Karpas-422 (cell line): ENCODE measurements around the gene RPRML. TPM values are rescaled to one million over a fixed set of nuclear protein-coding genes. Genes with fewer than 3 reads are reported as not detected.

ENCODE experiments used
- DNase-seq: peaks from one replicate; pipeline ENCODE4 v3.0.0-alpha.2; 2015
- H2AFZ ChIP-seq: fragments of 200-600 bp; sonication (generic); 2 replicates; pipeline ENCODE4 v1.6.1; 2014; ENCODE audit warnings: antibody characterized with exemption, low read length, mixed read lengths
- H3K27ac ChIP-seq: fragments of 200-600 bp; sonication (generic); 2 replicates; pipeline ENCODE4 v1.5.1; 2014; ENCODE audit warnings: mild to moderate bottlenecking, low read length, moderate library complexity
- H3K27me3 ChIP-seq: fragments of 200-600 bp; sonication (generic); 2 replicates; pipeline ENCODE4 v1.6.1; 2014; ENCODE audit warnings: low read length, mixed read lengths
- H3K36me3 ChIP-seq: fragments of 200-600 bp; sonication (generic); 2 replicates; pipeline ENCODE4 v1.6.1; 2014; ENCODE audit warnings: low read length, mixed read lengths; ENCODE audit not compliant: insufficient read depth
- H3K4me1 ChIP-seq: fragments of 200-600 bp; sonication (generic); 2 replicates; pipeline ENCODE4 v1.6.1; 2014; ENCODE audit warnings: mild to moderate bottlenecking, low read length, mixed read lengths
- H3K4me2 ChIP-seq: fragments of 200-600 bp; sonication (generic); 2 replicates; pipeline ENCODE4 v1.6.1; 2014; ENCODE audit warnings: low read length, low read depth, mild to moderate bottlenecking; ENCODE audit not compliant: poor library complexity, severe bottlenecking
- H3K4me3 ChIP-seq: fragments of 200-600 bp; sonication (generic); 2 replicates; pipeline ENCODE4 v1.5.1; 2014; ENCODE audit warnings: mild to moderate bottlenecking, antibody characterized with exemption, low read length, mixed read lengths
- H3K79me2 ChIP-seq: fragments of 200-600 bp; sonication (generic); 2 replicates; pipeline ENCODE4 v1.6.1; 2014; ENCODE audit warnings: mild to moderate bottlenecking, low read length, mixed read lengths
- H3K9ac ChIP-seq: fragments of 200-600 bp; sonication (generic); 2 replicates; pipeline ENCODE4 v1.6.0; 2014; ENCODE audit warnings: low read length
- H3K9me2 ChIP-seq: fragments of 200-600 bp; sonication (generic), shearing (Covaris generic); replicated peaks from 2 replicates; pipeline ENCODE4 v1.6.0; 2014; ENCODE audit warnings: mild to moderate bottlenecking, low read length, moderate library complexity; ENCODE audit not compliant: insufficient read depth
- H3K9me3 ChIP-seq: fragments of 300-700, 200-600 bp; sonication (generic); 2 replicates; pipeline ENCODE4 v1.6.1; 2014; ENCODE audit warnings: low read length, mixed read lengths
- H4K20me1 ChIP-seq: fragments of 200-600 bp; sonication (generic); 2 replicates; pipeline ENCODE4 v1.6.1; 2014; ENCODE audit warnings: mild to moderate bottlenecking, antibody characterized with exemption, low read length, low read depth; ENCODE audit not compliant: insufficient read depth
- total RNA-seq: library from RNA; depleted of rRNA; stranded (reverse); fragments of >200 nt; shearing (Covaris generic); gene quantifications from 2 replicates; pipeline ENCODE4 v1.2.3, GENCODE V29; 2014; ENCODE audit warnings: low replicate concordance

RPRML gene
- total RNA-seq, 1 experiment from 2014 or later: not detected

DNA sequence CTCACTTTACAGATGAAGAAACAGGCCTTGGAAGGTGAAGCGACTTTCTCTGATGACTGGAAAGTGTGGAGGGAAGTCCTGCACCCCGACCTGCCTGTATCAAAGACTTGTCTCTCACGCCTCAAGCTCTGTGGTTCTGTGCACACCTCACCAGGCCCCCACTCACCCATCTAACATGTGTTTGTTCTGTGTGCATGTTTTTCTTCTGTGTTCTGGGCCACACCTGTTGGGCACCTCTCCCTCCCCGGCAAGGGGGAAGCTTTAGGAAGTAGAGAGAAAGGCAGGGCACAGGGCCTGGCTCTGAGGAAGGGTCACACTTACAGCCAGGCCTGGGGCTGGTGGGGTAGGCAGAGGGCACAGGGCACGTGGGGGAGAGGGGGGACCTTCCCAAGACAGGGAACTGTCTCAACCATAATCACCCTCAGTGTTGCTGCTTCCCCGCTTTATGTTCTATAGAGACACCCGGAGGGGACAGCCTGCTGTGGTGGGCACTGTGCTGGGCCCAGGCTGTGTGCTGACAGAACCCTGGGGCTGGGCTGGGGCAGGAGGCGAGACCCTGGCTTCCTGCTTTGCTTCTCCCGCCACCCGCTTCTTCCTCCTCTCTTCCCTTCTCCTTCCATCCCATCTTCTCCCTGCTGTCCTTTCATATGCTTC, 7.3 kb downstream of the RPRML start:
- Histone ChIP-seq H3K27ac (no peak overlapping the region), H3K9me2 (no peaks in the 10 kb centered on the region), H3K27me3 (no peaks in the 10 kb centered on the region), H3K4me1 (no peaks in the 10 kb centered on the region), H3K4me2 (no peak overlapping the region), H2AFZ (no peak overlapping the region), H3K36me3 (no peaks in the 10 kb centered on the region), H4K20me1 (no peaks in the 10 kb centered on the region), H3K4me3 (no peak overlapping the region), H3K9me3 (no peaks in the 10 kb centered on the region), H3K9ac (no peak overlapping the region), H3K79me2 (no peaks in the 10 kb centered on the region)
- no peak for DNase-seq

DNA sequence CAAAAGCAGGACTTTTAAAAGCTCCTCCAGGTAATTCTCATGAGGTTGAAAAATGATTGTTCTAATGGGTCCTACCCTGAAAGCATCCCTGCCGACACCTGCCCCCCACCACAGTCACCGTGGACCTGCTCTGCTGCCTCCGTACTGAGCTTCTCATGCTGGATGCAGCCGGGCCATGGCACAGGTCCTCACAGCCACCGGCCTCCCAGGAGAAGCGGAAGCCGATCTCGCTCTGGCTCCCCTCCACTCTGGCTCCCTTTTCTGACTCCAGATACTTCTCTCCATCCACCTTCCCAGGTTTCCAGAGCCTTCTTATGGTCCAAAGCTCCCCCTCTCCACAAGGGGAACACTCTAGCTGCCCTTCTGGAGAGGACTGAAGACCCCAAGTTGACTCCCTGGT, 10.2 kb downstream of the RPRML start:
- no peak overlapping the region for H2AFZ ChIP-seq
- no peak for DNase-seq
- H3K36me3 ChIP-seq: no peaks in the 10 kb centered on the region
- H3K4me3 ChIP-seq: no peak overlapping the region
- H4K20me1 ChIP-seq: no peaks in the 10 kb centered on the region
- no peak overlapping the region for H3K27ac ChIP-seq
- no peaks in the 10 kb centered on the region for H3K4me1 ChIP-seq
- no peak overlapping the region for H3K9ac ChIP-seq
- no peaks in the 10 kb centered on the region for H3K27me3 ChIP-seq
- no peaks in the 10 kb centered on the region for H3K79me2 ChIP-seq
- H3K9me3 ChIP-seq: no peaks in the 10 kb centered on the region
- H3K9me2 ChIP-seq: no peaks in the 10 kb centered on the region
- no peak overlapping the region for H3K4me2 ChIP-seq

DNA sequence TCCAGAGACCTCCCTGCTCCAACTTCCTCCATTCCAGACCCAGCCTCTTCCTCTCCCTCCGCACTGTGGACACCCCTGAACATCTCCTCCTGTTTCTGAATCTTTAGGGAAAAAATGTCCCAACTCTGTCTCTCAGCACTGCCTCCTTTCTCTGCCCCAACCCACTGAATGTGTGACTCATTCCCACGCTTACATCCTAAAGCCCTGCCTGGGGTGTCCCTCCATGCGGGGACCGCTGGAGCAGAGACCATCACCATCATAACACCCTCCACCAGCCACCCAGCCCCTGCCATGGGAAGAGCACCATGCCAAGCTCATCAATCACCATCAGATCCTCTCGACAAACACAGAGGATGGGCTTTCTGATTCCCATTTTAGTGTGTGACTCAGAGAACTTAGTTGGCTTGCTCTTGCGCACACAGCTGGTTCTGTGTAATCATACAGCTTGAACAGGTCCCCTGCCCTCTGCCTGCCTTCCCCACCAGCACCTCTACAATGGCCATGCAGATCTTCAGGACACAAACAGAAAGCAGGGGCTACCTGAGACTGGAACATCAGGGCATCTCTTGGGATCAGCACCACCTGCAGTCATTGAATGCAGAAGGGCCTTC, 10.7 kb downstream of the RPRML start:
- H3K79me2 ChIP-seq: no peaks in the 10 kb centered on the region
- H4K20me1 ChIP-seq: no peaks in the 10 kb centered on the region
- H3K4me2 ChIP-seq: no peak overlapping the region
- H3K36me3 ChIP-seq: no peaks in the 10 kb centered on the region
- H3K27me3 ChIP-seq: no peaks in the 10 kb centered on the region
- no peaks in the 10 kb centered on the region for H3K9me2 ChIP-seq
- no peak overlapping the region for H3K4me3 ChIP-seq
- H3K27ac ChIP-seq: no peak overlapping the region
- DNase-seq: no peak
- no peaks in the 10 kb centered on the region for H3K9me3 ChIP-seq
- H3K4me1 ChIP-seq: no peaks in the 10 kb centered on the region
- H2AFZ ChIP-seq: no peak overlapping the region
- H3K9ac ChIP-seq: no peak overlapping the region

DNA sequence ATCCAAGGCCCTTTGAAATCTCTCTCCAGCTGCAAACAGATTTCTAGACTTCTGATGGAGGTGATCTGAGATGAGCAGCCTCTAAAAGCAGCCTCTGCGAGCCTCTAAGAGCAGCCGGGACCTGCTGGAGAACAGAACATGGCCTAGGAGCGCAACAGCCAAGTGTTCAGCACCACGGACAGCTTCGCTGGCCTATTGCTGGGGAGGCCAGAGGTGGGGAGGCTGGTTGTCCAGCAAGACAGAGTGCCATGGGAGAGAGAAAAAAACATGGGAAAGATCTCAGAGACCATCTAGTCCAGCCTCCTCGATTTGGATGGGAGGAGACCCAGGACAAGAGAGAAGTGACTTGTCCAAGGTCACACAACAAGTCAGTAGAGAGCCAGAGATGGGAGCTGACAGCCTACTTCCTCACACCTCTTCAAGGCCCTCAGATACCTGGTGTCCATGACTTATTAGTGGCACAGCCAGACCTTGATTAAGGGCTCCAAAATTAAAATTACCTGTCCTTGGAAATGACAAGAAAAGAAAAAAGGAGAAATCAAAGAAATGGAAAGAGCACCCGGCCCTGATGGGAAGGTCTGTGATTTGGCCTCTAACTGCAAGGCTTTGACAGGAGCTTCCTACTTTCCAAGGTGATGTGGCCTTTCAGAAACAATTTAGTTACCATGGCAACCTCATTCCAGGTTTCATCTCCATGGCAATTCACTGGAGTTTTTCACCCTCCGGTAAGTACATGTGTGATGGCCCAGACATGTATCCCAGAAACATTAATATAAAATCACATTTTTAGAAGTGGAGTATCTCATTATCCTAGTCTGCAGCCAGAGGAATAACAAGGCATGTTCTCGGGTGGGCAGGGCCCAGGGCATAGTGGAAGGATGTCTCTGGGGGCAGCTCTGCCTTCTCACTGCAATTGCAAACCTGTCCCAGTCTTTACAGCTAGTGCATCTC, 14.5 kb downstream of the RPRML start:
- Histone ChIP-seq H3K27ac (no peak overlapping the region), H3K4me1 (no peaks in the 10 kb centered on the region), H3K27me3 (no peaks in the 10 kb centered on the region), H2AFZ (no peak overlapping the region), H4K20me1 (no peaks in the 10 kb centered on the region), H3K9ac (no peak overlapping the region), H3K36me3 (no peaks in the 10 kb centered on the region), H3K4me2 (no peak overlapping the region), H3K4me3 (no peak overlapping the region), H3K9me3 (no peaks in the 10 kb centered on the region), H3K79me2 (no peaks in the 10 kb centered on the region), H3K9me2 (no peaks in the 10 kb centered on the region)
- DNase-seq: peak; percentile 55

DNA sequence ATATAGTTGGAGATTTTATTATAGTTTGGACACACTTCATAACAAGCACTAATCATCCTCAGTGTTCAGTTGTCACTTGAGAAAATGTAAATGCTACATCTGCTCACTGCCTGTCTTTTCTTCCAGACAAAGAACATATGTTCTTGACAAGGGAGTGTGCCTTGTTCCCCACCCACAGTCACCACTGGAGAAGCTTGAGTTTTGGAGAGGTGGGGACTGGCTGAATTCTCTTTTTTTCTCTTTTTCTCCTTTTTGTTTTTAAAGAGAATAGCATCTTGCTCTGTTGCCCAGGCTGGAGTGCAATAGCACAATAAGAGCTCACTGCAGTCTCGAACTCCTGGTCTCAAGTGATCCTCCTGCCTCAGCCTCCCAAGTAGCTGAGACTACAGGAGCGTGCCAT, 15.5 kb downstream of the RPRML start:
- Histone ChIP-seq H3K27me3 (no peaks in the 10 kb centered on the region), H2AFZ (no peak overlapping the region), H4K20me1 (no peaks in the 10 kb centered on the region), H3K79me2 (no peaks in the 10 kb centered on the region), H3K4me1 (no peaks in the 10 kb centered on the region), H3K27ac (no peak overlapping the region), H3K9me2 (no peaks in the 10 kb centered on the region), H3K4me2 (no peak overlapping the region), H3K4me3 (no peak overlapping the region), H3K36me3 (no peaks in the 10 kb centered on the region), H3K9ac (no peak overlapping the region), H3K9me3 (no peaks in the 10 kb centered on the region)
- no peak for DNase-seq

DNA sequence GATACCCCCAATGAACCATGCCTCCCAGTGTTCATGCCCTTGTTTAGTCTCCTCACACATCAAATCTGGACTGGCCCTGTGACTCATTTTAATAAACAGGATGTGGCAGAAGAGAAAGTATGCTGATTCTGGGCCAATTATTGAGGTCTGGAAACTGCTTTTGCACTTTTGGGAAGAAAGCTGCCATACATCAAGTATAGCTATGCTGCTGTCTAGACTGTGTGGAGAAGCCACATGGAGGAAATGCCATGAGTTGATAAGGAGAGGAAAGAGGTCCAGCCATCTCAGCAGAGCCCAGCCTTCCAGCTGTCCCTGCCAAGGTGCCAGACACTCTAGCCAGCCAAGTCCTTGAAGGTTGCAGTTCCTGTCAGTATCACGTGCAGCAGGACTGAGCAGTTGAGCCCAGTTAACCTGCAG, 16.7 kb downstream of the RPRML start:
- DNase-seq: no peak

DNA sequence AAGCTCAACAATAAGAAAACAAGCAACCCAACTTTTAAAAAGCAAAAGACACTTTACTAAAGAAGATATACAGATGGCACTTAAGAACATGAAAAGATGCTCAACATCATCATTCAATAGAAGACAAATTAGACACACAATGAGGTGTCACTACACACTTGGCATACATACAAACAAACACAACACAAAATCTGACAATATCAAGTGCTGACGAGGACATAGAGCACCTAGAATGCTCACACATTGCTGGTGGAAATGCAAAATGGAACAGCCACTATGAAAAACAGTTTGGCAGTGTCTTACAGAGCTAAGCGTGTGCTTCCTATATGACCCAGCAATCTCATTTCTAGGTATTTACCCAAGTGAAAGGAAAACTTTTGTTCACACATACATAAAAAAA, 18.9 kb downstream of the RPRML start:
- Histone ChIP-seq H3K4me2 (no peak overlapping the region), H3K27me3 (no peaks in the 10 kb centered on the region), H3K27ac (no peak overlapping the region), H4K20me1 (no peaks in the 10 kb centered on the region), H3K4me1 (no peaks in the 10 kb centered on the region), H3K4me3 (no peak overlapping the region), H3K9me2 (no peaks in the 10 kb centered on the region), H3K9ac (no peak overlapping the region), H3K36me3 (no peaks in the 10 kb centered on the region), H2AFZ (no peak overlapping the region), H3K79me2 (no peaks in the 10 kb centered on the region), H3K9me3 (no peaks in the 10 kb centered on the region)
- no peak for DNase-seq

More for the DNA sequence above, 16.7 kb downstream of the RPRML start:
- no peaks in the 10 kb centered on the region for H3K4me1 ChIP-seq
- H3K79me2 ChIP-seq: no peaks in the 10 kb centered on the region
- H3K27ac ChIP-seq: no peak overlapping the region
- no peak overlapping the region for H2AFZ ChIP-seq
- H3K4me3 ChIP-seq: no peak overlapping the region
- H3K9me2 ChIP-seq: no peaks in the 10 kb centered on the region
- H4K20me1 ChIP-seq: no peaks in the 10 kb centered on the region
- H3K27me3 ChIP-seq: no peaks in the 10 kb centered on the region
- no peaks in the 10 kb centered on the region for H3K36me3 ChIP-seq
- H3K4me2 ChIP-seq: no peak overlapping the region
- no peak overlapping the region for H3K9ac ChIP-seq
- no peaks in the 10 kb centered on the region for H3K9me3 ChIP-seq

DNA sequence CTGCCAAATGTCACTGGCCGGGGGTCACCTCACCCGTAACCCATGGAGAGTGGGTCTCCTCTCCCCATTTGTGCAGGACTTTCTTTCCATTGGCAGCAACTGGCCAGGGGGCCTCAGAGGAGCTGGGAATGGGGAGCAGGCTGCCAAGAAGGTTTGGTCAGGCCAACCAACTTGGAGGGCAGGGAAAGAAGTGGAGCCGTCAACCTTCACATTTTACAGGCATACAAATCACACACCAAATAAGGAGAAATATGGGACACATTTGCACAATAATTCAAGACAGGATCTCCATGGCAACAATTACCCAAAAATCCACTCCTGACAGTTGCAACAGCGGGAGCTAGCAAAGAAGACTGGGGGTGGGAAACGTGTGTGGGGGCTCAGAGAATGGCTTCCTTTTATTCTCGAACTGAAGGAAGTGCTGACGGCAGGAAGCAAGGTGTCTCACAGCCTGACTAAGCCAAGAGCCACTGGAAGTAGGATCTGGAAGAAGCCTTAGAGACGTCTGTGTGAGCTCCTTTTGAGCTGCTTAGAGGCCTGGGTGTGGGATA, 20.9 kb downstream of the RPRML start:
- Histone ChIP-seq H3K9me2 (no peaks in the 10 kb centered on the region), H3K4me1 (no peaks in the 10 kb centered on the region), H3K9ac (no peak overlapping the region), H3K79me2 (no peaks in the 10 kb centered on the region), H4K20me1 (no peaks in the 10 kb centered on the region), H3K27me3 (no peaks in the 10 kb centered on the region), H2AFZ (no peak overlapping the region), H3K9me3 (no peaks in the 10 kb centered on the region), H3K36me3 (no peaks in the 10 kb centered on the region), H3K4me2 (no peak overlapping the region), H3K27ac (no peak overlapping the region), H3K4me3 (no peak overlapping the region)
- no peak for DNase-seq
